HG03469 (cell line): ENCODE measurements around the gene COX4I1.

Experiments
- ATAC-seq: cut with Tn5 transposase; IDR thresholded peaks from one replicate; pipeline ENCODE4 v1.9.1; 2021; ENCODE audit warnings: mild to moderate bottlenecking, moderate library complexity, moderate number of reproducible peaks; ENCODE audit not compliant: unreplicated experiment

The COX4I1 gene

DNA sequence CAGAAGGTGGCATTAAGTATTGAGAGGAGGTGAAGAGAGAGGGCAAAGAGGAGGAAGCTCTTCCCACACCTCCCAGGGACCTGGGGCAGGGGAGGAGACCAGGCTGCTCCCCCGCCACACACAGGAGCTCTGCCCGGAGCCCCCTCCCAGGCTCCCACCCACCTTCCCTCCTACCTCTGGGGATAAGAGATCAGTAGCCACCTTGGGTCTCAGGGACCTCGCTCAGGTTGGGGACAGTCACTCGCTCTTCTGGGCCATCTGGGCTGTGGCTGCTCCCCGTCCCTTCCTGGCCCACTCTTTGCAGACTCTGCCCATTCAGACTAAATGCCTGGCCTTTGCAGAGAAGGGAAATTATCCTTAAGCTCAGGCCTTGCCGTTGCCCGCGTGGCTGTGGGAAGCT is 33.7 kb upstream of the COX4I1 start:
- no peak for ATAC-seq

DNA sequence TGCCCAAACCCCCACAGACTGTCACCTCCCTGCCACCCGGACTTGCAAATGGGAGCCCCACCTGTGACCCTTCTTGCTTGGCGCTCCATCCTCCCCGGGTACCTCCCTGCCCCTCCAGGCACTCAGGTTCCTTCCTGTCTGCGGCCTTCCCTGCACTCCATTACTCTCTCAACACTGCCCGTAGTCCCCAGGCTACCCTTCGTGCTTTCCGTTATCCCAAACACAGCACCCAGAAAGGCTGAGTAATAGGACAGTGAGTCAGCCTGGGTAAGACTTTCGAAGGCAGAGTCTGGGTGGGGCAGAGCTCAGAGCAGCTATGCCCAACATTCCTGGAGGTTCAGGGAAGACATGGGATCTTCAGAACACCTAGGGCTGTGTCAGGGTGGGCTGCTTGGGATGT is 32.0 kb upstream of the COX4I1 start:
- no peak for ATAC-seq

DNA sequence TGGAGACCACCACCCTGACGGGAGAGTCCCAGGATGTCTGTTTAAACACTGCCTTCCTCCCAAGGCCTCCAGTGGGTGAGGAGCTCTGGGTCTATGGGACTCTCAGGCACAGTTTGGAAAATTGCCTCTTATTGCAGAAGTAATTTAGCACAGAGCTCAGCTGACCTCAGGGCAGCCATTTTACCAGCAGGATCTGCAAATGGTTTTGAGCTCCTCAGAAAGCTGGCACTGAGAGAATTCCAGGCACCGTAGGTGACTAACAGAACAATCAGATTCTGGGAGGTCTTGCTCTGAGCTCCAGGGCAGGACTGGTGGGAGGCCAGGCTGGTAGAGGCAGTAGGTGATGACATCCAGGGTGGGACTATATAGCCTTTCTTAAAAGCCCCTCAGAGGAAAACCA is 31.3 kb upstream of the COX4I1 start:
- ATAC-seq, result no peak

DNA sequence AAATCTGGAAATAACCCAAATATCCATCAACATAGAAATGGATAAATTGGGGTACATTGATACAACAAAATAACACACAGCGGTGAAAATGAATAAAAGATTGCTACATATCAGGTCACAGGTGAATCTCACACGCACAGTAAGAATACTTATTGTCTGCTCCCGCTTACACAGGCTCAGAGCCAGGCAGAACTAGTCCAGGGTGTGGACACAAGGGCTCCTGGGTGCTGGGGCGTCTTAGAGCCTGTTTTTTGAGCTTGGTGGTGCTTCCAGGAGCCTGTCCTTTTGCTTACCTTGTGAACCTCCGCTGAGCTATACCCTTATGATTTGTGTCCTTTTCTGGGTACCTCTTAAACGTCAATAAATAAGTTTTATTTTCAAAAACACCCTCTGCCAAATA is 28.8 kb upstream of the COX4I1 start:
- ATAC-seq, result no peak

DNA sequence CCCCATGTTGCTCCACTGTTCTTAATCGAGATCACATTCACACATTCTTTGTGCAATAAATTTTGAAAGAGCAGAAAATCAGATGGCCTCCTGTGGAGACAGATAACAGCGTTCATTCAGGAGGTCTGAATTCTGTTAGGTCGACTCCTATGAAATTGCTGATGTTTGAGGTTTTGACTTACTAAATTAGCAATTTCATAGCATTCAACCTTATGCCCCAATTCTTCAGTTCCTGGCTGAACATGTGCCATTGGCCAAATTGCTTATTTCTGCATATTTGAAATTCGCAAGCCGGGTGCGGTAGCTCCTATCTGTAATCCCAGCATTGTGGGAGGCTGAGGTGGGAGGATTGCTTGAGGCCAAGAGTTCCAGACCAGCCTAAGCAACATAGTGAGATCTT is 26.5 kb upstream of the COX4I1 start:
- no peak for ATAC-seq

DNA sequence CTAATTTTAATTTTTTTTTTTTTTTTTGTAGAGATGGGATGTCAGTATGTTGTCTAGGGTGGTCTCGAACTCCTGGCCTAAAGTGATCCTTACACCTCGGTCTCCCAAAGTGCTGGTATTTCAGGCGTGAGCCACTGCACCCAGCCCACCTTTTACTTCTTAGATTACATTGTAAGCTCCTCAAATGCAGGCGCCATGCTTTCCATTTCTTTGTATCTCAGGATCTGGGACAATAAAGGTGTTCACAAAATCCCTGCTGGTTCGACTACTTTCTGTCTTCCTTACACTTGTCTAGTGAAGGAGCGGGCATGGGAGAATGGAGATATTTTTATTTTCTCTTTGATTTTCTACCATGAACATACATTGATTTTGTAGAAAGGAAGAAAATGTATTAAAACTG is 25.4 kb upstream of the COX4I1 start:
- ATAC-seq, result no peak

DNA sequence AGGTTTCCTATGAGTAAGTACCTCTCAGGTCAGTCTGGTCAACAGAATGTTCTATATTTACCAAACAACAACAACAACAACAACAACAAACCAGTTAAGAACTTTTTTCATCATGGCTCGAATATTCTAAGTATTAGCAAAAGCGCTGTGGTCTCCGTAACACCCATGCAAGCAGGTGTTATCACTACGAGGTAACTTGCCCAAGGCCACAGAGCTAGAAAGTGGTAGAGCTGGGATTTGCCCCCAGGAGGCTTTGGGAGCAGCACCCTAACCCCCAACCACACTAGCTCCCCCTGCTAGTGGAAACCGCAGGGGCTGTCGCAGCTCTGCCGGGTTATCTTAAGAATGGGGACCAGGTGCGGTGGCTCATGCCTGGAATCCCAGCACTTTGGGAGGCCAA is 24.7 kb upstream of the COX4I1 start:
- no peak for ATAC-seq

DNA sequence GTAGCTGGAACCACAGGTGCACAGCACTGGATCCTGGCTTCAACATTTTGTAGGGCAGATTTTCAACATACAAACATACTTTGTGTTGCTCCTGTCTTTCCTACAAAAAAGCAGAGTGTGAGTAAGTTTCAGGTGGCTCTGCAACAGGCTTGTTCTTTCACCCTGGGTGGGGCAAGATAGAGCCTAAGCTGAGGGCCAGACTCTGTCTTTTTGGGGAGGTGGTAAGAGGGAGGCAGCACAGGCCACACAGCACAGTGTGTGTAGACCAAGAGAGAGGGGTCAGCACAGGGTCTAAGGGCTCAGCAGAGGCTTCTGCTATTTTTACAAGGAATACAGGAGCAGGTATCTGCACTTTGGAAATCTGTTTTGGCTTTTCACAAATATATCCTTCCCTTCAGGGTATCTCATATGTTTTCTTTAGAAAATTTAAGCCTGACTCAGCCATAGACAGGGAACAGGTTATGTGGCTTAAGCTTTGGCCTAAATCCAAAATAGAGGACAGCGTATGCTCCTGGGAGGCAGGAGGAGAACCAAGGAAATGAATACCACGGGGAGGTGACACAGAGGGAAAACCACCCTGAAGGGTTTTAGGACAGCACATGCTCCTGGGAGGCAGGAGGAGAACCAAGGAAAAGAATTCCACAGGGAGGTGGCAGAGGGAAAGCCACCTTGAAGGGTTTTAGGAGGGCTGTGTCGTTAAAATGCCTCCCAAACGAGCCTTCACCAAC is 21.7 kb upstream of the COX4I1 start:
- ATAC-seq, result no peak

DNA sequence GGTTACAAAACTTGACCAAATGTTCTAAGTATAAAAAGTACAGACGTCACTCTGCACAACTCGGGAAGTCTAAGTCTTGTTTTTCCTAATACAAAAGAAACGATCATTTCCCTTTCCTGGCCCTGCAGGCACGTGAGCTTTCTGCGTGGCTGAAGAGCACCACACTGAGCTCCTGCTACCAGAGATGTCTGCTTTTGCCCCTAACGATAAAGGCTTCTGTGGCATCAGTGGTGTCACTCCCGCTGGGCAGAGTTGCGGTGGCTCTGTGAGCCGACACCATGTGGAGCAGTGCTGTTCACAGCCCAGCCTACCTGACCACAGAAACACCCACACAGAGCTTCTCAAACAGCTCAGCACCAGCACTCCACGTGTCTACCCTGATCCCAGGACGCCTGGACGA is 20.6 kb upstream of the COX4I1 start:
- ATAC-seq, result no peak

DNA sequence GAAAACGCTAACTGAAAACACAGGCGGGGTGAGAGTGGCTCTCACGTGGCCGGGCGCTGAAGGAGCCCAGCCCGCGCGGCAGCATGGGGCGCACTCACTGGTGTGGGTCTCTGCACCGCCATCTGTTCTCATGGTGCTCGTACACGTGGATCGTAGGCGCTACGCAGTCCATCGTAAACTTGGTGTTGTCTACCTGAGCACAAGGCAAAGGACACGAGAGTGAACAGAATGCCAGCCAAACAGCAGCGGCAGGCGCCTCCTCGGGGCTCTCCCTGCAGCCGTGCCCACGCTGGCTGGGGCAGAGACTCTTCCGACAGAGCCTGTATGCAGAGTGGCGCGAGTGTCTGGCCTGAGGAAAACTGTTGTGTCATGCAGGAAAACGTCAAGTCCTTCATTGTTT is 19.2 kb upstream of the COX4I1 start:
- no peak for ATAC-seq

DNA sequence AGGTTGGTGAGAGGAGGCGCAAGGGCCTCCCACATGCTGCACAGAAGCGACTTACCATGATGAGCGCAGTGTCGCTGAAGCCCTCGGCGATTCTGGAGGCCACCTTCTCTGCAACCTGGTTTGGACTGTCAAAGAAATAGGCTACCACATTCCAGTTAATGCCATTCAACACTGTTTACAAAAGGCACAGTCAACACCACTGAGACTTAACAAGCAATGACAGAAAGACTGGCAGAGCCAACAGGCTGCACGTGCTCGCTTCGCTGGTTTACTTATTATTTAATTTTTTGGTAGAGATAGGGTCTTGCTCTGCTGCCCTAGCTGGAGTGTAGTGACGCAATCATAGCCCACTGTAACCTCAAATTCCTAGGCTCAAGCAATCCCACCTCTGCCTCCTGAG is 18.3 kb upstream of the COX4I1 start:
- ATAC-seq, result no peak

DNA sequence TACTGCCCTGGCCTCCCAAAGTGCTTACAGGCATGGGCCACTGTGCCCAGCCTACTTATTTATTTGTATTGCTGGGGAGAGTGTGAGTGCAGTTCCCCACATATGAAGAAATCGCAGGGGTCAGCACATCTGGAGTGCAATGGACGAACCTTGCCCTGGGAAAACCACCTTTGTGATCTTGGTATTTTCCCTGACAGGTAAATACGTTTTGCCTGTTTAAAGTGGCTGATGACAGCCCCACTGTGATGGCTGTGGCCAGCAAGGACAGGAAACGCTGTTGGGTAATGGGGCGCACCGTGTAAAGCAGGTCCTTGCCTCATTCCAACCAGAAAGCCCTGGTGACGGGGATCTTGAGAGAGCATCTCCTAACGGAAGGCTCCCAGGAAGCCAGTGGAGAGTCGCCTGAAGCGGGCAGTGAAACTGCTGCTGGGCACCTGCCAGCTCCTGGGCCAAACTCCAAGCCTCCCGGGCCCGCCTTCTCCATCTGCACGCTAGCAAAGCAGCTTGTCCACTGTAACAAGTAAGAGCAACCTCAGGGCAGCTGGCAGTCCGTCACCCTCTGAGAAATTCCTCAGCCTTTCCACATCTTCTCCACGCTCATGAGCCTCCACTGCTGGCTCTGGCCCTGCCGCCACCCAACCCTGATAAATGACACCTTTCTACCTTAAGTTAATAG is 17.7 kb upstream of the COX4I1 start:
- ATAC-seq, result no peak

DNA sequence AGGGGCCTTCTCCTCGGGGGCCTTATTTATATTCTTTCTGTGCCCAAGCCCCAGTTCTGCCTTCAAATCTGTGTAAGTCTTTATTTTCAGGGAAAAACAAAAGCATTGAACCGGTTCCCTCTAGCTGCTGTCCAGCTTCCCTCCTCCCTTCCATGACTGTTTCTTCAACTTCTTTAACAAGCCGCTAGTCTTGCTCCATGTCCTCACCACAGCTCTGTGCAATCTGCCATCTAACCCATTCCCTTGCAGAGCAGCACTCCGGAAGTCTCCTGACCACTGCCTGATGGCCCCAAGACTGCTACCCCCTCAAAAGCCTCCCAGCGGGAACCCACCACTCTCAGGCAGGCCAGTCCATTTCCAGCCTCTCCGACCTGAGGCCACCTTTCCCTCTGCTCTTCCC is 17.0 kb upstream of the COX4I1 start:
- no peak for ATAC-seq

DNA sequence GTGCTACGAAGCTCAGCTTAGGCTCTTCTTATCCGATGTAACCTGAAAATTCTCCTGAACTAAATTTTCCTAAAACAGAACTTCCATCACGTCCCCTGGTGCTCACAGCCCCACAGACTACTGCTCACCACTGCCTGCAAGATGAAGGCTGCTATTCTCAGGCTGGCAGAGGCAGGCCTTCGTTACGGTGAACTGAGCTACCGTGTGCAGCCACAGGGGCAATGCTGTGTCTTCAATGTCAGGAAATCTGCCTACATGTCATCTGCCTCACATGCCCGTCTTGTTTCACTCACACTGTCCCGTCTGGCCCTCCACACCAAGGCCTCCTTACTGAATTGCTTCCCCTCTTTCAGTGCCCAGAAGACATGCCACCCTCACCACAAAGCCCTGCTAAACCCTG is 16.1 kb upstream of the COX4I1 start:
- no peak for ATAC-seq

DNA sequence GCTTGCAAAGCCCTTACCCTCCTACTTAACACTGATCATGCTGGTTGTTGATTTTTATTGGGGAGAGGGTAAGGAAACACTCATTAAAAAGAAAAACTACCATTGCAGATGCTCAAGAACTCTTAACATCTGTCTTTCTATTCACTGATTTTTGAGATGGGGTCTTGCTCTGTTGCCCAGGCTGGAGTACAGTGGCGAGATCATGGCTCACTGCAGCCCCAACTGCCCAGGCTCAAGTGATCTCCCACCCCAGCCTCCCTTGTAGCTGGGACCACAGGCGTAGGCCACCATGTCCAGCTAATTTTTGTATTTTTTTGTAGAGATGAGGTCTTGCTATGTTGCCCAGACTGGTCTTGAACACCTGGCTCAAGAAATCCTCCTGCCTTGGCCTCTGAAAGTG is 14.7 kb upstream of the COX4I1 start:
- no peak for ATAC-seq

DNA sequence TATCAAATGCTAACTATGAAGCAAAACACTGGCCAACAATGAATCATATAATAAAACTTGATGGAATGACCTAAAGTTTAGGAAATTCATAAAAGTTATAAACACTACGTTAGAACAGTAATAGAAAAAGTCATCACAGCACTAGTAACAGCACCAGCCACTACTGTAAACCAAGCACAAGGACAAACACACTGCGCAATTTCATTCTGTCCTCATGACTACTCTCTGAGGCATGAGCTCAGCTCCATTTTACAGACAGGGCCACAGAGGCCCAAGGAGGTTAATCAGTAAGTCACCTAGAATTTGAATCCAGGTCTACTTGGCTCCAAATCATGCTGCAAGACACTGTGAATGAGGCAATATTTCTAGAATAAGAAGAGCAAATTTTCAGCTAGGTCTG is 13.6 kb upstream of the COX4I1 start:
- no peak for ATAC-seq

DNA sequence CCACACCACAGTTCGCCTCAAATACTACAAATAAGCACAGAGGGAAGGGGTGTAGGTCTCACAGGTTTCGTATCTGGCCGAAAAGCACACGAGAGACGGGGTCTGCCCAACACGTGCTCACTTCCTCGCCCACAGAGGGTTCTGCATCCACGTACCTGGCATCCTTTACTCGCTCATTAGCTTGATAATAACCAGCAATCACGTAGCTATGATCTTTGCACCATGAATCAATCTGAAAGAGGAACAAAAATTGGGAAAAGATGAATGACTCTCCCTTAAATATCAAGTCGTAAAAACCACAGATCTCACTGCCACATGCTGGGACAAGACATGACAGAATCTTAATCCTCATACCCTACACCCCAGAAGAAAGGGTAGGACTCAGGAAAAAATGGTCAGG is 10.7 kb upstream of the COX4I1 start:
- ATAC-seq, result no peak

DNA sequence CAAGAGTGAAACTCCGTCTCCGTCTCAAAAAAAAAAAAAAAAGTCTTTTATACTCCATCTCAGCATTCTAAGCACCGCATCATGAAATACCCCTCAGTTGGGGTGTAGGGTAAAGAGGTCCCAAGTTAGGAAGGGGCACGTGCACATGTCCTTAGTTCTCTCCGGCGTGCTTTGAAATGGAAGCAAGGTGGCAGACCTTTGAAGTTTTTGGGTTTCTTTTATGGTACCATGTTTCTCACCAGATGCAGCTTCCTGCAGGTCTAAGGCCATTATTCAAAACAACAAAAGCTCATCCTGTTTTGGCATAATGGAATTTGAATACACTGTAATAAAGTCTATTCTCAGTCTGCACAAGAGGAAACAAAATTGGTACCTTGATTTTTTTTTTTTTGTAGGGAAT is 9.7 kb upstream of the COX4I1 start:
- ATAC-seq, result no peak

DNA sequence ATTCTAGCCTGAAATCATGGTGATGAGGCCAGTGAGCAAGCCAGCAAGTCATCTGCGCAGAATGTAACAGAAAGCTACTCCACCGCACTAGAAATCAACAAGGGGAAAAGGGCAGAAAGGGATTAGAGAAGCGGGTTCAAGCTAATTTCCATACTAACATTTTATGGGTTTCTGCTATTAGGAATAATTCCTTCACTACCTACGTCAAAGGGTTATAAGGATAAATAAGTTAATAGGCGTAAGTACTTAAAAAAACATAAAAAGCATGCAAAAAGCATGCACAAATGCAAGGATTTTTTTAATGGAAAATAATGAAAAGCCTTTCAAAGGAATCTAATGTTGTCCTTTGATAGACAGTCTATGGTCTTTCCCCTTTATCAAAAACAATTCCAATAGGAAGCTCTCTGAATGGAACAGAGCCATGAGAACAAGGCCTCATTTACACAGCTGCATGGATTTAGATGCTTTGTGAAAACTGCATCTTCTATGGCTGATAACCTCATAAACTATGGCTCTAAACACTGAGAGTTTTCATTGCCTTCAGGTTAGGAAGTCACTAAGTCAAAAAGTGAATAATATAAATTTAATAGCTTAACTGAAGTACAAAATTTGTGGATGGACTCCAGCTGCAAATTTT is 5.7 kb upstream of the COX4I1 start:
- ATAC-seq, result no peak

DNA sequence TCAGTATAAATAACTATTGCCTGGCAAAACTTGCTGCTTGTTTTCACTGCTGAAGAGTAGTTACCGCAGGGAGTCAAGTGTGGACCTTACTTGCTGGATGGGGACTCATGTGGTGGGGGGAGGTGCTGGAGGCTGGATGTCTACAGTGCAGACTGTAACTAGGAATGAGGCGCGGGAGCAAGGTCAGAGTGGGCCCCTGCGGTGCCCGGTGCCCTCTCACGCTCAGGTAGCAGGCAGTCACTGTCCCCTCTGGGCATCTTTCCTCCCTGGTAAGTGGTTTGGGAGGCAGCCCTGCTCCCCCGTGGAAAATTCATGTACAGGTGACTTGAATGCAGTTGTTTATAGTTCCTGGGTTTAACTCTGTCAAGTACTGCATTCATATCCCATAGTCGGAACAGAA is 4.8 kb upstream of the COX4I1 start:
- ATAC-seq, result no peak

DNA sequence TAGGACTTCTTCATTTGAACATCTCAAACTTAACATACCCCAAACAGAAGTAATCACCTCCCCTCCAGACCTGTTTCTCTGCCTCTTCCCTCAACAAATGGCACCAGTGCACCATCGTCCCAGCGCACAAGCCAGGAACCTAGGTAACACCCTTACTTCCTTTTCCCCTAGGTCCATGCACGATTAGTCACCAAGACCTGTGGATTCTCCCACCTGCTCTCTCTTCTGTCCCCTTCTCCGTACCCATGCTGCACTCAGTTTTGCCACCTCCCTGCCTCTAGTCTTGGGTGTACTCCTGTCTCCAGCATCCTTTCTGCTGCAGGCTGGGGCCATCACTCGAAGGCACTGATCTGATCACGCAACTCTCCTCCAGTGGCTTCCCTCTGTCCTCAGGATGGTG is 3.3 kb upstream of the COX4I1 start:
- no peak for ATAC-seq

DNA sequence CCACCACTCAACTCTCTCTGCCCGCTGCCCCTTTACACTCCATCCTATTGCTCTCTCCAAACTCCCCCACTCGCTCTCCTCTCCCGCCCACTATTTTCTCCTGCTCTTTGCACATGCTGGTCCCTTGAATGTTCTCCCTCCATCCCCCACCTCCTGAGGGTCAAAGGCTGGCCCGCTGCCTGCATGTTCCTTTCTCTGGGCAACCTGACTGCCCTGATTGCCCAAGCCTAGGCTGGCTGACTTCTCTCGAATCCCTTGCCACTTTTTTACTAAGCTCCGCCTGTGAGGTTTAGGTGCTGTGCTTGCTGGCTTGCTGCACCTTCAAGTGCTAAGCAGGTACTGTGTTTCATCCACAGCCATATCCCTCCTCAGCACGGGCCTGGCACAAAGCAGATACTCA is 2.9 kb upstream of the COX4I1 start:
- no peak for ATAC-seq
